Measurements from ENCODE around the gene FCRLB. TPM values are rescaled to one million over a fixed set of nuclear protein-coding genes. Genes with fewer than 3 reads are reported as not detected.

Gene FCRLB
- polyA plus RNA-seq, 3 donors = 0.36 to 0.44 (median 0.39) TPM

- H3K36me3 Mint-ChIP-seq = peaks cover 10 to 11% of the 10 kb centered on the region in 2 donors
- Histone ChIP-seq H3K4me2 (replicated peaks; ENCODE audit: extremely low read depth, low read length, poor library complexity, severe bottlenecking) (peak overlapping the region; percentile 91), H3K27me3 (ENCODE audit: control insufficient read depth in 2 of 2, insufficient read depth in 2 of 2, low read length in 2 of 2) (peaks cover 63 to 96% of the 10 kb centered on the region in 2 donors), H3K9me3 (replicated peaks in 1 of 2; ENCODE audit: control insufficient read depth in 1 of 2, insufficient read depth in 1 of 2, low read length in 2 of 2) (no peaks in the 10 kb centered on the region), H3K9ac (ENCODE audit: insufficient read depth, low read length, poor library complexity, severe bottlenecking) (peak overlapping the region; percentile 29), H3K4me3 (replicated peaks in 1 of 3; ENCODE audit: low read depth in 2 of 3, low read length in 3 of 3) (peak overlapping the region; percentile 25 to 77 (median 33)), H3K36me3 (replicated peaks in 1 of 2; ENCODE audit: control insufficient read depth in 1 of 2, insufficient read depth in 2 of 2, low read length in 2 of 2) (no peaks in the 10 kb centered on the region), H3K27ac (ENCODE audit: low read depth in 1 of 2, low read length in 2 of 2) (no peak overlapping the region), H2AFZ (ENCODE audit: insufficient read depth, low read depth, low read length, poor library complexity, severe bottlenecking) (peak overlapping the region; percentile 79), H4K20me1 (ENCODE audit: insufficient read depth, low read length) (no peaks in the 10 kb centered on the region), H3K4me1 (ENCODE audit: control insufficient read depth in 1 of 2, insufficient read depth in 2 of 2, low read length in 2 of 2) (peaks cover 44 to 62% of the 10 kb centered on the region in 2 donors), H3K79me2 (ENCODE audit: insufficient read depth, low read length) (no peaks in the 10 kb centered on the region)
- DNase-seq = peak in 1 of 3 donors; percentile 22
- intact Hi-C loops (cut with micrococcal nuclease) = no loop called here
- H3K4me3 Mint-ChIP-seq = peak overlapping the region; percentile 78 to 97
- H3K9me3 Mint-ChIP-seq = peaks cover 3 to 23% (median 14%) of the 10 kb centered on the region in 7 donors
- peaks cover 92 to 100% (median 94%) of the 10 kb centered on the region in 3 donors for H3K27me3 Mint-ChIP-seq (ENCODE audit: low read depth in 3 of 3)
- peak overlapping the region in 1 of 7 donors; percentile 56 for H3K27ac Mint-ChIP-seq
- TF ChIP-seq CTCF (IDR thresholded peaks at IDR 0.05) = no peak
- WGBS (ENCODE audit: insufficient coverage) = under 1% methylated on average over 29 of the region's 34 CpGs
- H3K4me1 Mint-ChIP-seq = peaks cover 55% of the 10 kb centered on the region
Observed at GRCh38 chr1:161725908-161726472, 4.6 kb downstream of the FCRLB start.

- Mint-ChIP-seq H3K9me3 (peaks cover 3 to 23% (median 14%) of the 10 kb centered on the region in 7 donors), H3K4me1 (peaks cover 49% of the 10 kb centered on the region), H3K27me3 (ENCODE audit: low read depth in 3 of 3) (peaks cover 95 to 100% (median 97%) of the 10 kb centered on the region in 3 donors), H3K36me3 (peaks cover 10 to 11% of the 10 kb centered on the region in 2 donors), H3K4me3 (peak overlapping the region; percentile 78 to 97), H3K27ac (peak overlapping the region in 2 of 7 donors; percentile 8 to 28)
- peaks cover 37 to 55% of the 10 kb centered on the region in 2 donors for H3K4me1 ChIP-seq (ENCODE audit: control insufficient read depth in 1 of 2, insufficient read depth in 2 of 2, low read length in 2 of 2)
- H3K36me3 ChIP-seq (replicated peaks in 1 of 2; ENCODE audit: control insufficient read depth in 1 of 2, insufficient read depth in 2 of 2, low read length in 2 of 2) = no peaks in the 10 kb centered on the region
- H3K27me3 ChIP-seq (ENCODE audit: control insufficient read depth in 2 of 2, insufficient read depth in 2 of 2, low read length in 2 of 2) = peaks cover 66 to 96% of the 10 kb centered on the region in 2 donors
- WGBS (ENCODE audit: insufficient coverage) = under 1% methylated on average over 69 of the region's 83 CpGs
- intact Hi-C loops (cut with micrococcal nuclease) = no loop called here
- peak in 2 of 3 donors; percentile 36 to 42 for DNase-seq
- no peak overlapping the region for H3K27ac ChIP-seq (ENCODE audit: low read depth in 1 of 2, low read length in 2 of 2)
- no peak for TF ChIP-seq CTCF (IDR thresholded peaks at IDR 0.05)
- H3K79me2 ChIP-seq (ENCODE audit: insufficient read depth, low read length) = no peaks in the 10 kb centered on the region
- no peaks in the 10 kb centered on the region for H4K20me1 ChIP-seq (ENCODE audit: insufficient read depth, low read length)
- H3K4me3 ChIP-seq (replicated peaks in 1 of 3; ENCODE audit: low read depth in 2 of 3, low read length in 3 of 3) = peak overlapping the region; percentile 25 to 77 (median 33)
- H3K9ac ChIP-seq (ENCODE audit: insufficient read depth, low read length, poor library complexity, severe bottlenecking) = peak overlapping the region; percentile 29
- no peaks in the 10 kb centered on the region for H3K9me3 ChIP-seq (replicated peaks in 1 of 2; ENCODE audit: control insufficient read depth in 1 of 2, insufficient read depth in 1 of 2, low read length in 2 of 2)
- peak overlapping the region; percentile 79 for H2AFZ ChIP-seq (ENCODE audit: insufficient read depth, low read depth, low read length, poor library complexity, severe bottlenecking)
- H3K4me2 ChIP-seq (replicated peaks; ENCODE audit: extremely low read depth, low read length, poor library complexity, severe bottlenecking) = peak overlapping the region; percentile 91
Observed at GRCh38 chr1:161726473-161727255, 5.3 kb downstream of the FCRLB start.

All from CD14-positive monocyte (primary cell).